ENCODE data around the gene AP3D1. TPM values are rescaled to one million over a fixed set of nuclear protein-coding genes. Genes with fewer than 3 reads are reported as not detected.

Gene AP3D1
- total and polyA plus RNA-seq, 9 of the 15 experiments (the other 6 are each of a cell fraction or from before 2014, with no cell fraction given): 1.2 to 86.1 (median 35.9) TPM

- H4K20me1 ChIP-seq (replicated peaks; ENCODE audit: control insufficient read depth, insufficient read depth, low read length): peaks cover 4% of the 10 kb centered on the region
- DNase-seq (ENCODE audit: extremely low read depth in 1 of 4, low spot score in 3 of 4) (no peak), FAIRE-seq (no peak), ATAC-seq (no peak)
- peaks cover 55% of the 10 kb centered on the region for H3K79me2 ChIP-seq (ENCODE audit: control insufficient read depth, insufficient read depth, low read length)
- H3K27me3 ChIP-seq (ENCODE audit: control insufficient read depth in 2 of 2, insufficient read depth in 2 of 2, low read length in 2 of 2): no peaks in the 10 kb centered on the region
- TF ChIP-seq NR2C2 (CRISPR knock-in tag; IDR thresholded peaks at IDR 0.05) (no peak), NR2C2 (tag; IDR thresholded peaks at IDR 0.05) (no peak), ATF1 (CRISPR knock-in tag; IDR thresholded peaks at IDR 0.05) (no peak), ATF1 (tag; IDR thresholded peaks at IDR 0.05) (no peak), PCBP1 (IDR thresholded peaks at IDR 0.05; ENCODE audit: low read depth, low read length, poor library complexity, severe bottlenecking) (no peak), HIVEP1 (CRISPR knock-in tag; IDR thresholded peaks at IDR 0.05) (no peak), CEBPG (CRISPR knock-in tag; IDR thresholded peaks at IDR 0.05) (no peak), CEBPG (tag; conservative IDR thresholded peaks at IDR 0.05 in 1 of 2, IDR thresholded peaks at IDR 0.05 in 1 of 2) (no peak), HMG20A (CRISPR knock-in tag; conservative IDR thresholded peaks at IDR 0.05) (no peak), ZNF589 (CRISPR knock-in tag; IDR thresholded peaks at IDR 0.05; ENCODE audit: low read depth) (no peak), SLC30A9 (CRISPR knock-in tag; IDR thresholded peaks at IDR 0.05) (no peak), ZMIZ1 (IDR thresholded peaks at IDR 0.05; ENCODE audit: low read depth in 2 of 2, low read length in 2 of 2) (no peak), RBM14 (IDR thresholded peaks at IDR 0.05; ENCODE audit: borderline replicate concordance, insufficient read depth, low read depth, low read length) (no peak), ZNF518B (CRISPR knock-in tag; IDR thresholded peaks at IDR 0.05) (no peak), MAFG (tag; conservative IDR thresholded peaks at IDR 0.05) (no peak), MEIS2 (IDR thresholded peaks at IDR 0.05; ENCODE audit: partially characterized antibody) (no peak)
- BruUV-seq (replicated peaks): no TSS peak
- H3K4me2 ChIP-seq (ENCODE audit: insufficient read depth, low read length): no peak overlapping the region
- CTCF ChIA-PET (ENCODE audit: low intra/inter-chr PET ratio): no interaction called here
- H2AFZ ChIP-seq (ENCODE audit: low read depth, low read length): no peak overlapping the region
- intact Hi-C loops (cut with micrococcal nuclease): no loop called here
- POLR2A ChIA-PET: no interaction called here
- no peak overlapping the region for H3K4me3 ChIP-seq
- in situ Hi-C loops (cut with MboI): no loop called here
- no peaks in the 10 kb centered on the region for H3K9me3 ChIP-seq (replicated peaks; ENCODE audit: control insufficient read depth, insufficient read depth, low read depth, low read length)
- no peak overlapping the region for H3K9ac ChIP-seq (ENCODE audit: insufficient read depth in 1 of 2, low read depth in 2 of 2, low read length in 2 of 2)
- peaks cover 0 to 35% of the 10 kb centered on the region in 2 experiments; a peak in 3 of 5 replicates for H3K4me1 ChIP-seq (replicated peaks in 1 of 2; ENCODE audit: control insufficient read depth in 2 of 2, insufficient read depth in 2 of 2, low read length in 2 of 2)
- H3K9me1 ChIP-seq (ENCODE audit: control insufficient read depth, insufficient read depth, low read length): peaks cover 4% of the 10 kb centered on the region
- H3K36me3 ChIP-seq (ENCODE audit: control insufficient read depth, insufficient read depth, low read length): peaks cover 68% of the 10 kb centered on the region; the same call in 2 of the 3 replicates
- 95% methylated on average over 14 of the region's 14 CpGs for WGBS (ENCODE audit: insufficient coverage, low coverage, missing lambda C conversion rate)
- H3K27ac ChIP-seq (ENCODE audit: extremely low read depth, low read depth, low read length): no peak overlapping the region; the same call in 2 of the 3 replicates
Observed at GRCh38 chr19:2140138-2140569, 11.2 kb downstream of the AP3D1 start.
